Activated CD8-positive, alpha-beta T cell treated with anti-CD3 and anti-CD28 coated beads for 36 hours (primary cell): ENCODE measurements around the gene TMEM108. TPM values are rescaled to one million over a fixed set of nuclear protein-coding genes. Genes with fewer than 3 reads are reported as not detected.

Source experiments
- ATAC-seq: fragments of 200-7000 bp; cut with Tn5 transposase; one replicate; pipeline ENCODE4 v1.10.0; 2021; ENCODE audit warnings: mild to moderate bottlenecking, moderate library complexity
- CTCF ChIA-PET: fragments of 350-600 bp; sonication (Branson Sonifier 250); formaldehyde crosslinking; loops from one replicate; lab custom pipeline; 2021; ENCODE audit warnings: antibody characterized with exemption; lab: Charles Lee
- POLR2A ChIA-PET: fragments of 350-600 bp; sonication (Branson Sonifier 250); formaldehyde crosslinking; loops from one replicate; lab custom pipeline; 2021; ENCODE audit warnings: antibody characterized with exemption; lab: Charles Lee
- DNase-seq: peaks from one replicate; pipeline ENCODE4 v3.0.0-alpha.2; 2020
- H3K27ac Mint-ChIP-seq: one replicate; pipeline ENCODE4 v1.8.0; 2021; ENCODE audit warnings: mild to moderate bottlenecking, mixed read lengths
- H3K27me3 Mint-ChIP-seq: one replicate; pipeline ENCODE4 v1.8.0; 2021; ENCODE audit warnings: mixed read lengths
- H3K36me3 Mint-ChIP-seq: one replicate; pipeline ENCODE4 v1.8.0; 2021; ENCODE audit warnings: low read depth, mixed read lengths
- H3K4me1 Mint-ChIP-seq: one replicate; pipeline ENCODE4 v1.8.0; 2021; ENCODE audit warnings: low read depth, mixed read lengths
- H3K4me3 Mint-ChIP-seq: one replicate; pipeline ENCODE4 v1.8.0; 2021; ENCODE audit warnings: mild to moderate bottlenecking, moderate library complexity, mixed read lengths
- H3K9me3 Mint-ChIP-seq: one replicate; pipeline ENCODE4 v1.8.0; 2021; ENCODE audit warnings: mixed read lengths
- intact Hi-C: fragments of 100-400 bp; cut with micrococcal nuclease; formaldehyde crosslinking; loops from one replicate; pipeline ENCODE4 v1.10.0; 2022
- total RNA-seq, 2 experiments: library from RNA; stranded (reverse); gene quantifications; one replicate each; pipeline ENCODE4 v1.2.3, GENCODE V29; 2021
- TF ChIP-seq, protein P1 (sequence below): fragments of 200-600 bp; IDR thresholded peaks from one replicate; pipeline ENCODE4 v1.8.0; 2022; ENCODE audit warnings: antibody characterized with exemption, mild to moderate bottlenecking

TMEM108 gene
- total RNA-seq, 2 experiments from 2014 or later: not detected

- no peaks in the 10 kb centered on the region for H3K4me1 Mint-ChIP-seq
- no peaks in the 10 kb centered on the region for H3K9me3 Mint-ChIP-seq
- intact Hi-C loops: no loop called here
- ATAC-seq (no peak), DNase-seq (no peak)
- ChIA-PET CTCF (interaction anchor here (1.0 kb wide), 1 partner anchor 19 kb away, joined by 3 read pairs; no protein-coding TSS in a partner anchor), POLR2A (no interaction called here)
- TF ChIP-seq, protein P1, sequence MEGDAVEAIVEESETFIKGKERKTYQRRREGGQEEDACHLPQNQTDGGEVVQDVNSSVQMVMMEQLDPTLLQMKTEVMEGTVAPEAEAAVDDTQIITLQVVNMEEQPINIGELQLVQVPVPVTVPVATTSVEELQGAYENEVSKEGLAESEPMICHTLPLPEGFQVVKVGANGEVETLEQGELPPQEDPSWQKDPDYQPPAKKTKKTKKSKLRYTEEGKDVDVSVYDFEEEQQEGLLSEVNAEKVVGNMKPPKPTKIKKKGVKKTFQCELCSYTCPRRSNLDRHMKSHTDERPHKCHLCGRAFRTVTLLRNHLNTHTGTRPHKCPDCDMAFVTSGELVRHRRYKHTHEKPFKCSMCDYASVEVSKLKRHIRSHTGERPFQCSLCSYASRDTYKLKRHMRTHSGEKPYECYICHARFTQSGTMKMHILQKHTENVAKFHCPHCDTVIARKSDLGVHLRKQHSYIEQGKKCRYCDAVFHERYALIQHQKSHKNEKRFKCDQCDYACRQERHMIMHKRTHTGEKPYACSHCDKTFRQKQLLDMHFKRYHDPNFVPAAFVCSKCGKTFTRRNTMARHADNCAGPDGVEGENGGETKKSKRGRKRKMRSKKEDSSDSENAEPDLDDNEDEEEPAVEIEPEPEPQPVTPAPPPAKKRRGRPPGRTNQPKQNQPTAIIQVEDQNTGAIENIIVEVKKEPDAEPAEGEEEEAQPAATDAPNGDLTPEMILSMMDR: no peak
- H3K36me3 Mint-ChIP-seq: no peaks in the 10 kb centered on the region
- H3K27me3 Mint-ChIP-seq: no peaks in the 10 kb centered on the region
- no peak overlapping the region for H3K4me3 Mint-ChIP-seq
- H3K27ac Mint-ChIP-seq: no peak overlapping the region
Observed at GRCh38 chr3:133371676-133372075, 333.5 kb downstream of the TMEM108 start.

DNA sequence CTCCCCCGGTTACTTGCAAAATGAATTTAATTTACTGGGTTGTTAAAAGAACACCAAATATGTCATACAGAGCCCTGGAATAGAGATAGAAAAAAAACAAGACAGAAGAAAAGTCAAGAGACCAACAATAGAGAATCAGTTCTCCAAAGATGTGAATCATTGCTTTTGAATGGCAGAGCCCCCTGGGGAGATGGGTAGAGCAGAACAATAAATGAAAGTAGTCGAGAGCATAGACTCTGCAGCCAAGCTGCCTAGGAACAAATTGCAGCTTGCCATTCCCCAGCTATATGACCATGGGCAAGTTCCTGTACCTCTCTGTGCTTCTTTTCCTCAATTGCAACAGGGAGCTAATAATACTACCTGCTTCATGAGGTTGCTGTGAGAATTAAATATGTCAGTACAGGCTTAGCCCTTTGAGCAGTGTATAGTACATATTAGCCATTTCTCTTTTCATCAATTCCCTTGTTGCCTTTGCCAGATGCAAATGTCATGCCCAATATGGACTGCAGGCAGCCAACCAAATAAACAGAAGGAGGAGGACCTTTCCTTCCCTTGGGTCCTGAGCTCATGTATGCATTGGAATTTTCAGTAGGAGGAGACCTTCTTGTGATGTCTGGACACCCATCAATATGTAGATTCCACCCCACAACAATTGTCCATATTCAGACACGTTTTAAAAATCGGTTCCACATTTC, 336.7 kb downstream of the TMEM108 start:
- H3K9me3 Mint-ChIP-seq: no peaks in the 10 kb centered on the region
- H3K4me3 Mint-ChIP-seq: no peak overlapping the region
- CTCF ChIA-PET: no interaction called here
- no peaks in the 10 kb centered on the region for H3K27me3 Mint-ChIP-seq
- DNase-seq: no peak
- TF ChIP-seq, protein P1: no peak
- POLR2A ChIA-PET: no interaction called here
- no peaks in the 10 kb centered on the region for H3K4me1 Mint-ChIP-seq
- no peak for ATAC-seq
- H3K36me3 Mint-ChIP-seq: no peaks in the 10 kb centered on the region
- intact Hi-C loops: no loop called here
- no peak overlapping the region for H3K27ac Mint-ChIP-seq

- Mint-ChIP-seq H3K27me3 (no peaks in the 10 kb centered on the region), H3K9me3 (no peaks in the 10 kb centered on the region), H3K4me3 (no peak overlapping the region), H3K36me3 (no peaks in the 10 kb centered on the region), H3K4me1 (no peaks in the 10 kb centered on the region), H3K27ac (no peak overlapping the region)
- no peak for DNase-seq
- ATAC-seq: no peak
- intact Hi-C loops: no loop called here
- ChIA-PET CTCF (no interaction called here), POLR2A (interaction anchor here (0.5 kb wide), 1 partner anchor 98 kb away, joined by 3 read pairs; no protein-coding TSS in a partner anchor)
- TF ChIP-seq, protein P1: no peak
Observed at GRCh38 chr3:133375403-133375745, 337.2 kb downstream of the TMEM108 start.

DNA sequence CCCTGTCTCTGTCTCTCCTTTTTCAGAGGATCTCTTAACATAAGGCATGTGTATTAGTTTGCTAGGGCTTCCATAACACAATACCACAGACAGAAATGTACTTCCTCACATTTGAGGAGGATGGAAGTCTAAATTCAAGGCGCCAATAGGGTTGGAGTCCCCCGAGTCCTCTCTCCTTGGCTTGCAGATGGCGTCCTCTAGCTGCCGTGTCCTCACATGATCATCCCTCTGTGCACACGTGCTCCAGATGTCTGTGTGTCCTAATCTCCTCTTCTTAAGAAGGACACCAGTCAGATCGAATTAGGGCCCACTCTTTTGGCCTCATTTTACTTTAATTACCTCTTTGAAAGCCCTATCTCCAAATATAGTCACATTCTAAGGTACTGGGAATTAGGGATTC, 338.6 kb downstream of the TMEM108 start:
- intact Hi-C loops: no loop called here
- CTCF ChIA-PET: interaction anchor here (0.6 to 1.1 kb wide), 2 partner anchors 9 to 48 kb away, joined by 3 read pairs; no protein-coding TSS in a partner anchor
- H3K36me3 Mint-ChIP-seq: no peaks in the 10 kb centered on the region
- H3K27ac Mint-ChIP-seq: no peak overlapping the region
- no peaks in the 10 kb centered on the region for H3K9me3 Mint-ChIP-seq
- H3K4me1 Mint-ChIP-seq: no peaks in the 10 kb centered on the region
- TF ChIP-seq, protein P1: no peak
- no peak overlapping the region for H3K4me3 Mint-ChIP-seq
- no peak for ATAC-seq
- H3K27me3 Mint-ChIP-seq: no peaks in the 10 kb centered on the region
- no peak for DNase-seq
- POLR2A ChIA-PET: interaction anchor here (0.6 kb wide), 1 partner anchor 16 kb away, joined by 3 read pairs; no protein-coding TSS in a partner anchor

DNA sequence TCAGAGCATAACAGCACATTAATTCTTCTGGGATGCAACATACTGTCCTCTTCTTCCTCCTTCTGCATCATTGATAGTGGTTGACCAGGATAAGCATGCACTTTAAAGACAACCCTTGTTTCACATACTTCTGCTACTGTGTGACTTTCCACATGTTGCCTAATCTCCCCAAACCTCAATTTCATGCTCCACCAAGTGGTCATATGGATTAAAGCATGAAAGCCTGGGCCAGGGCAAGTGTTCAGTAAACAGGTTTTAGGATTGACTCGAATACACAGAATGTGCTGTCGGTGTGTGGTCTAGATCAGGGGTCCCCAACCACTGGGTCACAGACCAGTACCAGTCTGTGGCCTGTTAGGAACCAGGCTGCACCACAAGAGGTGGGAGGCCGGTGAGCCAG, 339.2 kb downstream of the TMEM108 start:
- H3K27ac Mint-ChIP-seq: no peak overlapping the region
- H3K27me3 Mint-ChIP-seq: no peaks in the 10 kb centered on the region
- intact Hi-C loops: no loop called here
- H3K4me1 Mint-ChIP-seq: no peaks in the 10 kb centered on the region
- no peaks in the 10 kb centered on the region for H3K36me3 Mint-ChIP-seq
- ATAC-seq (peak; percentile 30), DNase-seq (peak; percentile 7)
- H3K4me3 Mint-ChIP-seq: no peak overlapping the region
- CTCF ChIA-PET: no interaction called here
- POLR2A ChIA-PET: no interaction called here
- TF ChIP-seq, protein P1: peak; percentile 26
- no peaks in the 10 kb centered on the region for H3K9me3 Mint-ChIP-seq
